Stomach (tissue), 4 donors: ENCODE results near the gene DNAAF8.

ENCODE experiments used
- POLR2A ChIP-seq, 4 donors: fragments of 450-650 bp; IDR thresholded peaks; one replicate each; pipeline ENCODE4 v1.6.1; 2016; ENCODE audit warnings: antibody characterized with exemption in 4 of 4, control low read depth in 2 of 4, mild to moderate bottlenecking in 1 of 4, moderate library complexity in 1 of 4
- TF ChIP-seq, protein P1 (sequence below), 7 experiments: fragments of 450-650 bp in 4 of 7; fragments of 200-600 bp in 3 of 7; sonication (generic) in 3 of 7; IDR thresholded peaks; one replicate each; pipeline ENCODE4 v1.5.1; 2016 to 2019; ENCODE audit warnings: antibody characterized with exemption in 7 of 7, control low read depth in 2 of 7, mild to moderate bottlenecking in 1 of 7

DNA sequence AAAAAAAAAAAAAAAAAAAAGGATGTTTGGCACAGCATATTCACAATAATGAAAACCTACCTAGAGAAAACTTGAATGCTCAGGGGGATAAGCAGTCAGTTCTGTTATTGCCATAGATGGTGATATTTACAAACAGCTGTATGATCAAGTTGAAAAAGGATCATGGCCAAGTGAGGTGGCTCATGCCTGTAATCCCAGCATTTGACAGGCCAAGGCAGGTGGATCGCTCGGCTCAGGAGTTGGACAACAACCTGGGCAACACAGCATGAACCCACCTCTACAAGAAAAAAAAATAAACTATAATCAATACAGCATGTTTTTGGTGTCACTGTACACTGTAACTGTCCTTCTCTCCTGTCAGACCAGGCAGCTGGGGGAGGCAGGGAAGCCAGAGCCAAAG is 19.3 kb upstream of the DNAAF8 start:
- TF ChIP-seq, protein P1, sequence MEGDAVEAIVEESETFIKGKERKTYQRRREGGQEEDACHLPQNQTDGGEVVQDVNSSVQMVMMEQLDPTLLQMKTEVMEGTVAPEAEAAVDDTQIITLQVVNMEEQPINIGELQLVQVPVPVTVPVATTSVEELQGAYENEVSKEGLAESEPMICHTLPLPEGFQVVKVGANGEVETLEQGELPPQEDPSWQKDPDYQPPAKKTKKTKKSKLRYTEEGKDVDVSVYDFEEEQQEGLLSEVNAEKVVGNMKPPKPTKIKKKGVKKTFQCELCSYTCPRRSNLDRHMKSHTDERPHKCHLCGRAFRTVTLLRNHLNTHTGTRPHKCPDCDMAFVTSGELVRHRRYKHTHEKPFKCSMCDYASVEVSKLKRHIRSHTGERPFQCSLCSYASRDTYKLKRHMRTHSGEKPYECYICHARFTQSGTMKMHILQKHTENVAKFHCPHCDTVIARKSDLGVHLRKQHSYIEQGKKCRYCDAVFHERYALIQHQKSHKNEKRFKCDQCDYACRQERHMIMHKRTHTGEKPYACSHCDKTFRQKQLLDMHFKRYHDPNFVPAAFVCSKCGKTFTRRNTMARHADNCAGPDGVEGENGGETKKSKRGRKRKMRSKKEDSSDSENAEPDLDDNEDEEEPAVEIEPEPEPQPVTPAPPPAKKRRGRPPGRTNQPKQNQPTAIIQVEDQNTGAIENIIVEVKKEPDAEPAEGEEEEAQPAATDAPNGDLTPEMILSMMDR (IDR thresholded peaks at IDR 0.05) = no peak
- no peak for TF ChIP-seq POLR2A (IDR thresholded peaks at IDR 0.05)
